NCI-H226 (cell line): Measurements from ENCODE around the gene BCL2.
"Not testable (repeated sequence)": the region's sequence is repeated elsewhere in the genome, so short reads cannot be mapped to it uniquely, and the experiment has no call there.

Experiments
- DNase-seq: peaks from one replicate; pipeline ENCODE4 v3.0.0-alpha.2; 2015

BCL2 gene

DNA sequence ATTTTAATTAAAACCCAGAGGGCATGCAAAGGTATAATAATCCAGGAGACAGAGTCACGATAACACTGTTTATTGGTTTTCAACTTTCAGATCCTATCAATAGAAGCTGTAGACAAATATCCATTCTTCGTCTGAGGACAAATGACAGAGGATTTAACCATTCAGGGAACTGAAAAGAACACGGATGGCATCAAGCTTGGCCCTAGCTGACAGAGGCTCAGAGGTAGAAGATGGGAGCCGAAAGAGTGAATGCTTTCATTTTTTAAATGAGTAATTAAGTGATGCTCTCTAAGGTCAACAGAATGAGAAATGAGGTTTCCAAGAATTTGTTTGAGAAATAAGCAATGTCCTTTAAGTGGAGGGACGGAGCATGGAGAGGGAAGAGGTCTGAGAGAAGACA, 62.1 kb downstream of the BCL2 start:
- DNase-seq = no peak

DNA sequence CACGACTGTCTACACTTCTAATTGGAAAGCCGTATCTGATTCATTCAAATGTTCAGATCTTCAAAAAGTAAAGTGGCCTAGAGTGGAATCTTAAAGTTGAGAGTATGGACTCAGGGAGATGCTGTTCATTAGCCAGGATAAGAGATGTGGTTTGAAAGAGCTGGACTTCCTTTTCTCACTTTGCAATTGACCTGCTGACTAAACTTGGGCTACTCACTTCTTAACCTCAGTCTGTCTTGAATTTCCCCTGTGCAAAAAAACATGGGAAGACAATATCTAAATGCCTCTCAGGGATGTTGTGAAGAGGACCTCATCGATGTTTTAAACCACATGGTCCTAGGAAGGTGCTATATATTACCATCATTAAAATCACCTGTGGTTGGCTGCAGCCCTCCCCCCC, 64.1 kb downstream of the BCL2 start:
- no peak for DNase-seq

DNA sequence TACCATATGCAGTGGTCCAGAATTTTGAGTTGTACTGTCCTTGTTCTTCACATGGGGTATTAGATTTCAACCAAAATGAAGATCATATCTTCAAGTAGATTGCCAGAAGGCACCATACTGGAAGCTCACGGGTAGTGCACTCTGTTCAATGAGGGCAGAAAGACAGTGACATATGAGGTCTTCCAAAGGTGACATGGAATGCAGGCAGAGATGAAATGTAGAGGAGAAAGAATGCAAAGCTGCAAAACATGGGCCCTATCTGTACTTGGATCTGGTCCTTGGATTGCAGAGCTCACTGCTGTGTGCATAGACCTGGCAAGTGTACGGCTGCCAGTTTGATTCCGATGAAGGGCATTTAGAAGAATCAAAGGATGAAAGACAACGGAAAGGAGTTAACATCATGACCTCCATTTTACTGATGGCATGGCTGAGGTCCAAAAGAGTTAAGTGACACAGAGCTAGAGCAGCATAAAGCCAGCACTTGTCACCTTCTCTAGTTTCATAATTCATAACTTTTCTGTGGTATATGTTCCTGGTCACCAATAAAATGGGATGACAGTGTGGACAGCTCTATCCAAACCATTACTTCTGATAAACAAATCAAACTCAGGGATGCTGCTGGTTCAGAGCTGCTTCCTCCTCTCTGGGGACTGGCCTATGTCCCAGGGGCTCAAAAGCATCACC, 64.7 kb downstream of the BCL2 start:
- no peak for DNase-seq

DNA sequence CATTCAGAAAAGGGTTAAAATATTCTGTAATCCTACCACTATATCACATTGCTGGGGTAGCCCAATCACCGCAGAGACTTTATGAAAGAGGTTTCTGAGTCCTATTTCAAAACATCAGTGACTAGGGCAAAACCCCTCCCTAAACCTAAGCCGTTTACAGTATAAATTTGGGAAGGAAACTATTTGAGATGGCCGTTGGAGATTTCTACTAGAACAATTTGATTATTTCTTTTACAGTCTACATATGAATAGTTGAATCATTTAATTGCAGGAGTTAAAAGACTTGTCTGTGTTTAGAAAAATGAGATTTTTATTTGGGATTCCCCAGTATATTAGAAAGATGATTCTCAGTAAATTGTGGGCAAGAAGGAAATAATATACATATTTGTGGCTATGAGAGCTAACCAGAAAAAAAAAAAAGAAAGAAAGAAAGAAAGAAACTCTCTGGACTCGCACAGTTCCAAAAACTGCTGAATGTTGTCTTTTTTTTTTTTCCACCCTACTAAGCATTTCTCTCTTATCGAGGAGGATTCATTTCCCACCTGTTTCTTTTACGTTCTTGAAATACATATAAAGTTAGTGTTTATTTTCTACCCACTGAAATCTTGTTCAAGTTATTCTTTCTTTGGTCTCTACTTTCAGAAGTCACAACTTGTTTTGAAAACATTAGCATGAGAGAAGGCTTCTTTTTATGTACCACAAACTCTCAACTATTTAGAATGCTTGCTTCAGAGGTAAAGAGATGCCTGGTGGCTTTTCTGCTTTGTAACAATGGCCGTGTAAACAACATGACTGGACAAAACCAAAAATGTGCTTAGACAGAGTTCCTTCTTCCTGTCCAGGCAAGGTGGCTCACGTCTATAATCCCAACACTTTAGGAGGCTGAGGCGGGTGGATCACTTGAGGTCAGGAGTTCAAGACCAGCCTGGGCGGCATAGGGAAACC, 65.9 kb downstream of the BCL2 start:
- no peak for DNase-seq

DNA sequence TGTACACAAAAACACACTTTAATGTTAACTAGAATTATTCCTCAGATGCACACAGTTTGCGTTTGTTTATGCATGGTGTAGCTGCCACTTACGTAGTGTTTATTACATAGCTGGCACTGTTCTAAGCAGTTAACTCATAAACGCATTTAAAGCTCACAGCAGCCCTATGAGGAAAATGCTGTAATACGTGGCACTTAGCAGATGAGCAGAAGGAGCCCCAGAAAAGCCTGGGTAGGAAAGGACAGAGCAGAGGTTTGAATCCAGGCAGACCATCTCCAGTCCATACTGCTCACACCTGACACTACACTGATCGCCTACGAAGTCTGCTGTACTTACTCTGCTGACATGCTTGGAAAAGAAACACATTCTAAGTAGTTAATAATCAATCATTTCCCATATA, 66.6 kb downstream of the BCL2 start:
- DNase-seq = no peak

DNA sequence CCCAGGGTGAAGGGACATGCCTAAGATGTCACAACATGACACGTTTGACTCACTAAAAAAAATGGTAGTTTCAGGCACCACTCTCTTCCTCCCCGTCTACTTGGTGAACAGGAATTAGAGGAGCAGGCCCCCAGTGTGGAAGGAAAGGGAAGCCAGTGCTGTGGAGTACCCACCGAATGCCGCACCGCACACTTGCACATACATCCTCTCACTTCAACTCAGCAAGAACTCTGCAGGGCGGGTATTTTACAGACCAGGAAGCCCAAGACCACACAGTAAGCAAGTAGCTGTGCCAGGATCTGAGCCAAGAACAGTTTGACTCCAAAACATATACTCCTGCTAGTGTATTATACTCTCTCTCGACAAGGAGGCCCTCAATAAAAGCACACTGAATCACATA, 69.8 kb downstream of the BCL2 start:
- DNase-seq = no peak

DNA sequence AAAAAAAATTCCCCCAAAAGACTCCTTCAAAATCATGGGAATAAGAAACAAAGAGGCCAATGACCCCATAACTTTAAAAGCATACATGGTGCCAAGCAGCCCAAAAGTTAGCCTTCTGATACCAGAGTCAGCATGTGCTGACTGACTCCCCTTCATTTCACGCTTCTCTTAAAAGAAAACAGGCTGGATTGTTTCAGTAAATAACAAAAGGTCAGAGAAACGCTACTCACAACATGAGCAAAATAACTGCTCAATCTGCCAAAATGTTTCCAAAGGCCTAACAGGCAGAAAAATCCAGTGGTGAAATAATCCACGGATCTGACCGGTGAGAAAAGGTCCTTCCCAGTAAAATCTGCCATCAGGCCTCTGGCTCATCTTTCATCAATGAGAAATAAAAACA, 71.6 kb downstream of the BCL2 start:
- no peak for DNase-seq

DNA sequence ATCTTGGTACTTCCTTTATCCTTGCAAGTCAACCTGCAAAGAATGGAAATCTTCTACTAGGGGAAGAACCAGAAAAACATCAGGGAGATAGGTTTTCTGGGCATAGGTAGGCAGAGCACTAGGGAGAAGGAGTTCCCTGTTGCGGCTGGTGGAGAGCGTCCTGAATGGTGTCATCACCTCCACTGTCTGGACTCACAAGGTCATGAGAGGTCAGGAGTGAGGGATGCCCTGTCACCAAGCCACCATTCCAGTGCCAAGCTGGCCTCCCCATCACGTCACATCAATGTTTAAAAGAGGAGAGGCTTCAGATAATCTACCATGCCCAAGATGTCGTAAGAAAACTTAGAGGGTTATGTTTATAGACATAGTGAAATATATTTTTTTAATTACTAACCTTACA, 72.1 kb downstream of the BCL2 start:
- no peak for DNase-seq

DNA sequence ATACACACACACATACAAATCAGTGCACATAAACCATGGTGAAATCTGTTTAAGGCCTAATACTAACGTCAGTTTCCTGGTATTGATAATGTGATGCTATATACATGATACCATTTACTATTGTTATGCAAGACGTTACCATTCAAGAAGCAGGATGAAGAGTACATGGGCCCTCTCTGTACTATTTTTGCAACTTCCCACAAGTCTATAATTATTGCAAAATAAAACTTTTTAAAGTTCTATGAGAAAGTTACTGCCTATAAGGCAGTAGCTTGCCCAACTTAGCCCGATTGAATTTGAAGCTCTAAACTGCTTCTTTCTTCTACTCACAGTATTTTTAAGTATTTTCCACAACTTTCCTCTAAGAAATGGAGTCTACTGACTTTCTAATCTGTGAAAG, 74.0 kb downstream of the BCL2 start:
- DNase-seq = no peak

DNA sequence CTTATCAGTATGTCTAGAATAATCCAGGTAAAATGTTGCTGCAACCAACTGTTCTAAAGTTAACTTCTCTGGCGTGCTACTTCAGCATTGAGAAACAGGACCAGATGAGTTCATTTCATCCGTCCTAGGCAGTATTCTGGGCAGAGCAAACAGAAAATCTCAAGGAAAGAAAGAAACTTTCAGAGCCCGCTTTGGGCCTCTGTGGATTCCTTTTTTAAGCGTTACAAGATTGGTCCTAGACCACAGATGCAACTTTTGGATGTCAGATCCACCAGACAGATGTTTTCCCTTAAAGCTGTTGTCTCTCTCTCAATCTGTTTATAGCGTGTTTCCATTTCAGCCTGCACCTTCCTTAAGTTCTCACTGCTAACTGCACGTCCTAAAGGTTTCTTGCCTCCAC, 75.0 kb downstream of the BCL2 start:
- no peak for DNase-seq

DNA sequence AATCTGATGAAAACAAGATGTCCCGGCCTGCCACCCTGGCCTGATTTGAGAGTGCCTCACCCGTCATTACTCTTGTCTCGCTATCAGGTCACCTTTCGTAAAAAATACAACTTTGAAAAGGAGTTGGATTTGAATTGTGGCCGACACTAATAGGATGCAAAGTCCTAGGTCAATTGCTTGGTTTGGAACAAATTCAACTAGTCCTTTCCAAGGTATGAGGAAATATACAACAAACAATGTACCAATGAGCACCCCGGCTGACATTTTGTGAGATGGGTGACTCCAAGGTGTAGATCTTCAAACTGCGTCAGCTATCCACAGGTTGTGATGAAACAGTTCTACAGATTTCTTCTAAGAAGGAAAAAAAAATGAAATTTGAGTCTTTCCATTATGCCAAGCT, 77.8 kb downstream of the BCL2 start:
- no peak for DNase-seq

DNA sequence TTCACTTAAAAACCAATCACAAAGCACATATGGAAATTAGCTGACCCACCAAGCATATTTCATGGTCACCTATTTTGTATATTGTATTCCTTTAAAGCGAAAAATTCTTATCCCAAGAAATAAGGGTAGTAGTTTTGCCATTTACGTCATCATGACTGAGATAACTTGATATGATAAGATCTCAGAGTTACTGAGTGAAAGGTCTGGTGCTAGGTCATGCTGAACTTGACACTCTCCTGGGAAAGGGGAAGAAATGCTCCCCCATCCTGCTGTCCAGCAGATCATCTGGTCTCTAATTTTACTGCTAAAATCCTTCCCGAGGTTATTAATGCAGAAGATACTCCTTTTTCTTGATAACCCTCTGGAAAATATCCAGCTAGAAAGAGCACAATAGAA, 78.3 kb downstream of the BCL2 start:
- no peak for DNase-seq

DNA sequence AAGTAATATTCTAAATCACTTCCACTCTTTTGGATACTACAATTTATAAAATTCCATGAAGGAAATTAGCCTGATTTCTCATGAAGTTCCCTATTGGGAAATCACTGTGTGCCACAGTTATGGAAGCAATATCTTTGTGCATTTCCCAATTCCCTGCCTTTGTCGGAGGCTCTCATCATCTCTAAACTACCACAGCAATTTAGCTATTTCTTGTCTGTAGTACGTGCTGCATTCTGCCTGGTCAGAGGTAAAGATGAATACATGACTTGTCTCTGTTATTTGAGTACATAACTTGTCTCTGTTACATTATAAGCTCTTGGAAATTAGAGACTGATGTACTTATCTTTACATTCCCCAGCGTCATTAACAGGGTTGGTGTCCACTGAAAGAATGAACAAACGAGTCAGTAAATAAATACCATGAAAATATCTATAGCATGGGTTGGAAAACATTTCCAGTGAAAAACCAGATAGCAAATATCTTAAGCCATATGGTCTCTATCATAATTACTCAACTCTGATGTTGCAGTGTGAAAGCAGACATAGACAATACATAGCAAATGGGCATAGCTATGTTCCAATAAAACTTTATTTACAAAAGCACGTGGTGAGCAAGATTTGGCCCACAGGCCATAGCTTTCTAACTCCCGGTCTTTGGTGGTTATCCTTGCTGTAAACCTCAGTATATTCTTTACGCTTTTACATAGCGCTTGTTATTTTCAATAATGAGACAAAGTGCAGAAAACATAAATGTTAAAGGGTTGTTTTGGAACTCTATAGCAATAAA, 78.8 kb downstream of the BCL2 start:
- no peak for DNase-seq

DNA sequence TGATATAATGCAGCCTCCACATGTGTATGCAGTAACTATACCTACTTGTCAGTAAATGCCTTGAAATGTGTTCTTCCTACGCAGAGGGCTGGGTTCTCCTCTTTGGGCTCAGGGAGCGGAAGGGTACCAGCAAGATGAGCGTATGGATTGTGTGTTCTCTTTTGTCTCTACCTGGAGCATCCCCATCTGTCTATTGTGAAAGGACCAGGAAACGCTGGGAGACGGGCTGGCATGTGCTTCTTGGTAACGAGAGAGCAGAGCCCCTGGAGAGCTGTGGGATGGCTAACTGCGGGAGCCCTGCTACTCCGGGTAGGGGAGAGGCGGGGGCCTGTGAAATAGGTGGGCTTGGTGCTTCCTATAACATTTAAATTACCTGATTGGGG, 80.9 kb downstream of the BCL2 start:
- DNase-seq = no peak

DNA sequence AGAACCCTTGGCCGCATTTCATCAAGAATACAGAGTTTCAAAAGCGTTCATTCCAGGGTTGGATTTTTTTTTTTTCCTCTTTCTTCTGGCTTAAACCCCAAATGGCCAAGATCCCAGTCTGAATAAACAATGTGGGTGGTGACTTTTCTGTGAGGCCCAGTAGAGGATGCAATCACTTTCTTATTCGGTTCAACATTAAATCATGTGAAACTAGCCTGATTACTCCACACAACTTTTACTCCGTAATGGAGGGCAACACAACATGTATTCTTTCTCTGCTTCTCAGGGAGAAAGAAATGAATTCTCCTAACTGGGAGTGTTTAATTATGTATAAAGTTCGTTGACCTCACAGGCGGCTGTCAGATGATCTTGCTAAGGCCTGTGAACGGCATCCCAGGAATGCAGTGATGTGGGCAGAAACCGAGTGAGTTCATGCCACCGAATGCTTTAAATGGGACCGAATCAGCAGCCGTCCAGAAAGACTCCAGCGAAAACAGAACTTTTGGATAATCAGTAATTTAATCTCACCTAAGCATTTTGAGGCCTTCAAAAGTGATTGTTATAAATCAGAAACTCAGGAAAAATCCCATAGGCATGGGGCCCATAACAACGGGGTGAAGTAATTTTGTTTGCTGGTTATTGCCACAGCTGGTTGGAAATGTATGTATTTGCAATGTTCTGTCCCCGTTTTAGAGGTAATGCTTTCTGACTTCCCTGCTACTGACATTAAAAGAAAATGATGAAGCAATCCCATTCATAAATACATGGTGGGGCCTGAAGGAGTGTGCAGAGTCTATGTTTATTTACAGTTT, 81.5 kb downstream of the BCL2 start:
- DNase-seq = peak; percentile 73

DNA sequence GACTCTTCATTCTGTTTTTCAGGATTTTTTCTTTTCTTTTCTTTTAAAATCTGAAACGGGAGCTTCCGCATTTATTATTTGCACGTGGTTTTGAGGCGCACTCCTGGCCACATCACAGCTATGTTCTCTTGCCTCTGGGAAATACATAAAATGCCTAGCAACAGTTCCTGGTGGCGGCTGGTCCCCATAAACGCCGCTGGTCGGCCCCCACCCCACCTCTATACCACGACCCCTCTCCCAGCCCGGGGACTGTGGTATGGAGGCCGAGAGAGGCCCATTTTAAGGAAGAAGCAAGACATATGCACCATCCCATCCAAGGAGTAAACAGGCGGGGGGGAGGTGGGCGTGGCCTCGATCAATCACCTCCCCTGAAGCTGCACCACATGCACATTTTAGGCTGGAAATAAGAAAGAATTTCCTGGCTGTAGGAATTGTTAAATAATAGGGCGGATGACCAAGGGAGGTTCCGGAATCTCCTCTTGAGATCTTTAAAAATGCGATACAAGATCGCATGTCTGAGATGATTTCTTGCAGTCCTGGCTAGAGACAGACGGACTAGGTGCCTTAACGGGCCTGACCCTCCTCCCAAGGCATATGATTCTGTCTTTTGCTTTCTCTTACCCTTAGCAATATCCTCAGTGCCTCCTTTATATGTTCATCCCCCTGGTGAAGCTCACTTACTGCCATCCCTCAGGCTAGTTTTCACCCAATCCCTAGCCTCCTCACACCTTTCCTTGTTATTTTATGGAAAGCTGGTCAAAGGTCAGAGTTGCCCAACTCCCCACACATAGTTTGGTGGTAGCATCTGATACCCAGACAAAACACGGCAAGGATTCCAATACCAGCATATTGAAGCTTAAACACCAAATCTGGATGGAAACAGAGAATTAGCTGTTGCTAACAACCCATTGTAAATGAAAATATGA, 82.4 kb downstream of the BCL2 start:
- peak; percentile 68 for DNase-seq

DNA sequence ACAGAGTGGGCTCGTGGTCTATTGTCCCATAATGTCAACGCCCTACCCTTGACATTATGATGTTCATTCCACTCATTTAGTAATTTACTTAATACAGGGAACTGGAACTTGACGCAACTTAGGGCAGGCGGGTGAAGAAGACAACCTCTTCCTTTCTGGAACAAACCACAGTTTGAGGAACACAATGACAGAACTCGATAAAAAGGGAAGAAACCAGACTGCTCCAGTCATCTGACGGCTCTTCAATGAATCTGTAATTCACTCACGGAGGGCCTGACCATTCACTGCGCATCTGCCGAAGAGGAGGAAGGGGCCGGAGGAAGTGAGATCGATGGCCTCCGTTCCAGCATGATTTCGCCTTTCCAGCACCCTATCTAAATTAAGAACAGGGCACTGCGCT, 83.2 kb downstream of the BCL2 start:
- DNase-seq = no peak

DNA sequence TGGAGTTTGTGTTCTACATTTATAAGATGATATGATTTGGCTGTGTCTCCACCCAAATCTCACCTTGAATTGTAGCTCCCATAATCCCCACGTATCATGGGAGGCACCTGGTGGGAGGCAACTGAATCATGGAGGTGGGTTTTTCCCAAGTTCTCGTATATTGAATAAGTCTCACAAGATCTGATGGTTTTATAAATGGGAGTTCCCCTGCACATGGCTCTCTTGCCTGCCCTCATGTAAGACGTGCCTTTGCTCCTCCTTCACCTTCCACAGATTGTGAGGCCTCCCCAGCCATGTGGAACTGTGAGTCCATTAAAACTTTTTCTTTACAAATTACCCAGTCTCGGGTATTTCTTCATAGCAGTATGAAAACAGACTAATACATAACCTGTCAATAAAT, 83.6 kb downstream of the BCL2 start:
- not testable (repeated sequence) for DNase-seq

DNA sequence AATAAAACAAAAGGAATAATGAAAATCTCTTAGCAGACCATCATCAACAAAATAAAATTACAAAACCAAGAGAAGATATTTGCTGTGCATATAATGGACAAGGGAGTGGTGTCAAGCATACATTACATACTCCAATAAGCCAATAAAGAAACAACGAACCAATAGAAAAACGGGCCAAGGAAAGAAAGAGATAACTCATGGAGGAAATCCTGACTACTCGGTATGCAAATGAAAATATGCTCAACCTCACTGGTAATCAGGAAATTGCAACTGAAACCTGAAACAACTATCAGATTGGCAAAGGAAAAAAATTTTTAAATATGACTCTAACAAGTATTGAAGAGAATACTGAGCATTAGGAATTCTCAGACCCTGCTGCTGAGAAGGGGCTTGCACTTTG, 84.7 kb downstream of the BCL2 start:
- no peak for DNase-seq

DNA sequence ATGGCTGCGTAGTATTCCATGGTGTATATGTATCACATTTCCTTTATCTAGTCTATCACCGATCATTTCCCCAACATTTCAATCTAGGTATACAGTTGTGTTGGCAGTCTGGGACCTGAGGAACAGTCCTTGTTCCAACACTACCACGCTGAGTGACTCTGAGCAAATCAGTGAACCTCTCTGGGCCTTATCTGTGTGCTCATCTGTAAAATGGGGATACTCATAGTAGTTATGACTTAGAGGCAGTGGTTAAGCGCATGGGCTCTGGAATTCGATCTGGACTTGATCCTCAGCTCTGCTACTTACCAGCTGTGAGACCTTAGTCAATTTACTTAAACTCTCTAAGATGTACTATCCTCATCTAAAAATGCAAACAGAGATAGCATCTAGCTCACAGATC, 85.1 kb downstream of the BCL2 start:
- no peak for DNase-seq

DNA sequence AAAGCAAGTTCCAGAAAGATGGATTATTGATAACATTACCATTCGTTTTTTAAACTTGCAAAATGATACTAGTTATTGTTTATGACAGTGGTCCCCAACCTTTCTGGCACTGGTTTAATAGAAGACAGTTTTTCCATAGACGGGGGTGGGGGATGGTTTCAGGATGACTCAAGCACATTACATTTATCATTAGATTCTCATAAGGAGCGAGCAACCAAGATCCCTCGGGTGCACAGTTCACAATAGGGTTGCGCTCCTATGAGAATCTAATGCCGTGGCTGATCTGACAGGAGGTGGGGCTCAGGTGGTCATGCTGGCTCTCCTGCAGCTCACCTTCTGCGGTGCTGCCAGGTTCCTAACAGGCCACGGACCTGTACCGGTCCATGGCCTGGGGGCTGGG, 86.2 kb downstream of the BCL2 start:
- DNase-seq = no peak

DNA sequence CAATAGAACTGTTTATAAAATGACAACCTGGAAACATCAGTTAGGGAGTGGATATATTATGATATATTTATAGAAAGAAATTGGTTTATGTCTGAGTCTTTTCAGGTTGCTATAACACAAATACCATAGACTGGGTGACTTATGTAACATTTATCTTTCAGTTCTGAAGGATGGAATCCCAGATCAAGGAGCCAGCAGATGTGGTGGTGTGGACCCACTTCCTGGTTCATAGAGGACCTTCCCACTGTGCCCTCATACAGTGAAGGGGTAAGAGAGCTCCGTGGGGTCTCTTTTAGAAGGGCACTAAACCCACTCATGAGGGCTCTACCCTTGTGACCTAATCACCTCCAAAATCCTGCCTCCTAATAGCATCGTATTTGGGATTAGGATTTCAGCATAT, 86.7 kb downstream of the BCL2 start:
- no peak for DNase-seq
